ENCODE measurements around the gene HAUS2.

The HAUS2 gene

GRCh38 chr15:42548249-42549031 lies at the start of gene HAUS2, which contains the start of gene LRRC57:
HAUS2 (plus strand) TSS chr15:42548838; CDS start chr15:42548873, 35 bp downstream.
LRRC57 (minus strand) TSS chr15:42548793; CDS start chr15:42548434, 359 bp downstream.
- ATAC-seq (ENCODE audit: low read depth) (peak; percentile 87), DNase-seq (ENCODE audit: low spot score) (peak; percentile 95)
- peak within 1 kb of the TSS; percentile 41 for H3K27ac ChIP-seq (ENCODE audit: poor library complexity, severe bottlenecking)
- peaks cover 11% of the 10 kb centered on the region for H3K4me1 ChIP-seq (ENCODE audit: insufficient read depth, poor library complexity, severe bottlenecking)
- TF ChIP-seq CTCF (IDR thresholded peaks at IDR 0.05; ENCODE audit: poor library complexity, severe bottlenecking), result no peak
- H3K36me3 ChIP-seq (ENCODE audit: low read depth), result peaks cover 53% of the 10 kb centered on the region
- H3K27me3 ChIP-seq (ENCODE audit: insufficient read depth, poor library complexity, severe bottlenecking), result no peaks in the 10 kb centered on the region
- H3K4me3 ChIP-seq (ENCODE audit: severe bottlenecking), result peak within 1 kb of the TSS; percentile 95
- no peaks in the 10 kb centered on the region for H3K9me3 ChIP-seq (ENCODE audit: severe bottlenecking)

- H3K4me3 ChIP-seq (ENCODE audit: severe bottlenecking), result no peak overlapping the region
- H3K36me3 ChIP-seq (ENCODE audit: low read depth), result peaks cover 28% of the 10 kb centered on the region
- peaks cover 15% of the 10 kb centered on the region for H3K4me1 ChIP-seq (ENCODE audit: insufficient read depth, poor library complexity, severe bottlenecking)
- no peak for ATAC-seq (ENCODE audit: low read depth)
- H3K27ac ChIP-seq (ENCODE audit: poor library complexity, severe bottlenecking), result peak overlapping the region; percentile 42
- DNase-seq (ENCODE audit: low spot score), result no peak
- no peaks in the 10 kb centered on the region for H3K9me3 ChIP-seq (ENCODE audit: severe bottlenecking)
- no peak for TF ChIP-seq CTCF (IDR thresholded peaks at IDR 0.05; ENCODE audit: poor library complexity, severe bottlenecking)
- H3K27me3 ChIP-seq (ENCODE audit: insufficient read depth, poor library complexity, severe bottlenecking), result no peaks in the 10 kb centered on the region
These were observed 48.6 kb upstream of the HAUS2 start for GRCh38 chr15:42499858-42500609.

- Histone ChIP-seq H3K9me3 (ENCODE audit: severe bottlenecking) (no peaks in the 10 kb centered on the region), H3K36me3 (ENCODE audit: low read depth) (peaks cover 31% of the 10 kb centered on the region), H3K27ac (ENCODE audit: poor library complexity, severe bottlenecking) (no peak overlapping the region), H3K4me1 (ENCODE audit: insufficient read depth, poor library complexity, severe bottlenecking) (peaks cover 14% of the 10 kb centered on the region), H3K4me3 (ENCODE audit: severe bottlenecking) (no peak overlapping the region), H3K27me3 (ENCODE audit: insufficient read depth, poor library complexity, severe bottlenecking) (no peaks in the 10 kb centered on the region)
- DNase-seq (ENCODE audit: low spot score), result no peak
- ATAC-seq (ENCODE audit: low read depth), result no peak
- no peak for TF ChIP-seq CTCF (IDR thresholded peaks at IDR 0.05; ENCODE audit: poor library complexity, severe bottlenecking)
These were observed 46.2 kb upstream of the HAUS2 start for GRCh38 chr15:42502477-42502876.

GRCh38 chr15:42503825-42504224 lies 44.8 kb upstream of the HAUS2 start:
- Histone ChIP-seq H3K27ac (ENCODE audit: poor library complexity, severe bottlenecking) (no peak overlapping the region), H3K4me1 (ENCODE audit: insufficient read depth, poor library complexity, severe bottlenecking) (peaks cover 11% of the 10 kb centered on the region), H3K4me3 (ENCODE audit: severe bottlenecking) (no peak overlapping the region), H3K36me3 (ENCODE audit: low read depth) (peaks cover 31% of the 10 kb centered on the region), H3K27me3 (ENCODE audit: insufficient read depth, poor library complexity, severe bottlenecking) (no peaks in the 10 kb centered on the region), H3K9me3 (ENCODE audit: severe bottlenecking) (no peaks in the 10 kb centered on the region)
- no peak for TF ChIP-seq CTCF (IDR thresholded peaks at IDR 0.05; ENCODE audit: poor library complexity, severe bottlenecking)
- ATAC-seq (ENCODE audit: low read depth) (no peak), DNase-seq (ENCODE audit: low spot score) (no peak)

Data from RWPE2 (cell line).